HCT116 (cell line): ENCODE data around the gene CBFA2T2. TPM values are rescaled to one million over a fixed set of nuclear protein-coding genes. Genes with fewer than 3 reads are reported as not detected.

Experiments
- ATAC-seq: fragments of 200-7000 bp; cut with Tn5 transposase; 2 replicates; pipeline ENCODE4 v1.9.1; 2020; ENCODE audit warnings: mild to moderate bottlenecking, moderate library complexity
- BruUV-seq: library from RNA; stranded (reverse); fragments of 400-500 nt; replicated peaks from 2 replicates; lab custom pipeline; 2021; lab: Mats Ljungman, UMichigan
- CTCF ChIA-PET: fragments of 300-600 bp; sonication (Branson Sonifier 250); formaldehyde crosslinking; loops from one replicate; lab custom pipeline; 2021; ENCODE audit warnings: antibody characterized with exemption; lab: Charles Lee
- POLR2A ChIA-PET: fragments of 300-600, 350-600 bp; sonication (Branson Sonifier 250); formaldehyde crosslinking; loops from one replicate; lab custom pipeline; 2021; ENCODE audit warnings: antibody characterized with exemption; lab: Charles Lee
- RAD21 ChIA-PET, 2 experiments: fragments of 300-600 bp; sonication (Branson Sonifier 250); formaldehyde crosslinking; loops; one replicate each; lab custom pipeline; 2023; ENCODE audit warnings: low total read pairs in 2 of 2; ENCODE audit not compliant: uncharacterized antibody in 2 of 2, unreplicated experiment in 2 of 2, low non-redundant PET in 1 of 2; lab: Charles Lee
- DNase-seq: peaks from one replicate; pipeline ENCODE4 v3.0.0-alpha.2; 2010; ENCODE audit warnings: low read depth, low spot score
- H2AFZ ChIP-seq: fragments of 200-600 bp; shearing (Covaris generic), sonication (generic); 2 replicates; pipeline ENCODE4 v1.6.1; 2017; ENCODE audit warnings: low read depth, mixed run types, mixed read lengths, antibody characterized with exemption, low read length; ENCODE audit not compliant: poor library complexity, severe bottlenecking
- H3K27ac ChIP-seq: 2 replicates; pipeline ENCODE4 v1.5.1; 2012; ENCODE audit warnings: low read depth, low read length
- H3K27me3 ChIP-seq: fragments of 200-600 bp; sonication (generic); 2 replicates; pipeline ENCODE4 v1.6.1; 2016; ENCODE audit warnings: mixed run types, low read length, mixed read lengths; ENCODE audit not compliant: insufficient read depth
- H3K36me3 ChIP-seq, 2 experiments: fragments of 200-500 bp in 1 of 2; fragments of 200-600 bp in 1 of 2; sonication (Bioruptor generic) in 1 of 2; sonication (generic) in 1 of 2; 2 replicates each; pipeline versions ENCODE4 v1.5.1 to v1.6.1; 2014 to 2016; ENCODE audit warnings: low read length in 2 of 2, inconsistent platforms in 1 of 2, mixed read lengths in 1 of 2, mixed run types in 1 of 2; ENCODE audit not compliant: insufficient read depth in 2 of 2, control insufficient read depth in 1 of 2
- H3K4me1 ChIP-seq, 2 experiments: fragments of 200-600 bp in 1 of 2; sonication (generic) in 1 of 2; 2 replicates each; pipeline versions ENCODE4 v1.5.1 to v1.6.1; 2012 to 2017; ENCODE audit warnings: low read length in 2 of 2, inconsistent platforms in 1 of 2, mild to moderate bottlenecking in 1 of 2, mixed read lengths in 1 of 2, mixed run types in 1 of 2, moderate library complexity in 1 of 2; ENCODE audit not compliant: insufficient read depth in 2 of 2, control insufficient read depth in 1 of 2
- H3K4me2 ChIP-seq: fragments of 200-600 bp; sonication (generic); 2 replicates; pipeline ENCODE4 v1.6.1; 2017; ENCODE audit warnings: mixed run types, low read length, mixed read lengths
- H3K4me3 ChIP-seq, 2 experiments: fragments of 200-600 bp in 1 of 2; sonication (generic) in 1 of 2; replicated peaks in 1 of 2; 2 replicates each; pipeline ENCODE4 v1.5.1; 2011 to 2016; ENCODE audit warnings: low read length in 2 of 2, control low read depth in 1 of 2, low read depth in 1 of 2, mild to moderate bottlenecking in 1 of 2, mixed read lengths in 1 of 2, mixed run types in 1 of 2
- H3K79me2 ChIP-seq: fragments of 200-600 bp; sonication (generic); 2 replicates; pipeline ENCODE4 v1.6.1; 2017; ENCODE audit warnings: mild to moderate bottlenecking, mixed run types, low read length, moderate library complexity, mixed read lengths; ENCODE audit not compliant: insufficient read depth
- H3K9ac ChIP-seq: fragments of 200-600 bp; sonication (generic); 2 replicates; pipeline ENCODE4 v1.6.1; 2016; ENCODE audit warnings: low read length, mixed read lengths
- H3K9me2 ChIP-seq: fragments of 200-600 bp; sonication (generic), shearing (Covaris generic); 2 replicates; pipeline ENCODE4 v1.6.1; 2017; ENCODE audit warnings: mixed run types, mild to moderate bottlenecking, moderate library complexity; ENCODE audit not compliant: insufficient read depth
- H3K9me3 ChIP-seq, 2 experiments: fragments of 200-500 bp in 1 of 2; fragments of 200-600 bp in 1 of 2; sonication (Bioruptor generic) in 1 of 2; sonication (generic) in 1 of 2; 2 replicates each; pipeline ENCODE4 v1.6.1; 2014 to 2017; ENCODE audit warnings: low read length in 2 of 2, mixed read lengths in 2 of 2, inconsistent platforms in 1 of 2, low read depth in 1 of 2, mild to moderate bottlenecking in 1 of 2, mixed run types in 1 of 2, moderate library complexity in 1 of 2; ENCODE audit not compliant: control insufficient read depth in 1 of 2, insufficient read depth in 1 of 2
- H4K20me1 ChIP-seq: fragments of 200-600 bp; sonication (generic), shearing (Covaris generic); 2 replicates; pipeline ENCODE4 v1.6.1; 2017; ENCODE audit warnings: mixed run types, mild to moderate bottlenecking, moderate library complexity; ENCODE audit not compliant: insufficient read depth
- ATF3 ChIP-seq: IDR thresholded peaks from 2 replicates; pipeline ENCODE4 v1.6.1; 2012
- CEBPB ChIP-seq: IDR thresholded peaks from 2 replicates; pipeline ENCODE4 v1.6.1; 2012; ENCODE audit warnings: low read depth
- EGR1 ChIP-seq: IDR thresholded peaks from 2 replicates; pipeline ENCODE4 v1.6.1; 2012; ENCODE audit warnings: low read depth
- ELF1 ChIP-seq: IDR thresholded peaks from 2 replicates; pipeline ENCODE4 v1.6.1; 2012; ENCODE audit warnings: low read depth, borderline replicate concordance
- EZH2phosphoT487 ChIP-seq: fragments of 200-600 bp; IDR thresholded peaks from 2 replicates; pipeline ENCODE4 v1.6.1; 2018; ENCODE audit warnings: antibody characterized with exemption, borderline replicate concordance
- POLR2AphosphoS5 ChIP-seq: IDR thresholded peaks from 2 replicates; pipeline ENCODE4 v1.6.1; 2011; ENCODE audit warnings: mild to moderate bottlenecking, low read depth, low read length, moderate library complexity
- SRF ChIP-seq: IDR thresholded peaks from 2 replicates; pipeline ENCODE4 v1.6.1; 2012; ENCODE audit warnings: low read depth
- ZFX ChIP-seq: fragments of 450-650 bp; IDR thresholded peaks from 2 replicates; pipeline ENCODE4 v1.6.1; 2017
- intact Hi-C: fragments of 100-400 bp; cut with micrococcal nuclease; formaldehyde crosslinking; loops from 2 replicates; pipeline ENCODE4 v1.10.0; 2022
- total RNA-seq: library from RNA; stranded (reverse); gene quantifications from one replicate; pipeline ENCODE4 v1.2.1, GENCODE V29; 2021; ENCODE audit not compliant: unreplicated experiment
- TF ChIP-seq, protein P1 (sequence below): IDR thresholded peaks from 2 replicates; pipeline ENCODE4 v1.6.1; 2012

CBFA2T2 gene
- total RNA-seq, 1 experiment from 2014 or later = 8.0 TPM

DNA sequence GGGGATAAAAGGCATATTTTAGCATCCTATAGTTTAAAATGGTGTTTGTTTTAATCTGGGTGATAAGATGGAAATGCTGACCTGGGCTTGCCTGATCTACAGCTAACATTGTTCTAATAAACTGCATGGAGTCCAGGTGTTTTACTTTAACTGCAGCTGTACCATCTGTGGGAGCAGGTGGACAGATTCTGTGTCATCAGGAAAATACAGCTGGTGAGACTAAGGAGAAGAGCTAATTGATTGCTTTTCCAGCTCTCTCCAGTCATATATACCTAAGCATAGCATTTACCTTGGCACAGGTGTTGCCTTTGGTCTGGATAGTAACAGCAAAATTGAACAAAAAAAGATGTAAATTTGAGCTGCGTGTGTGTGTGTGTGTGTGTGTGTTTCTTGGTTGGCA is 31.6 kb downstream of the CBFA2T2 start (continued):
- TF ChIP-seq ATF3 = no peak
- TF ChIP-seq ELF1 = no peak
- no peak for TF ChIP-seq EGR1
- no peak for TF ChIP-seq POLR2AphosphoS5
- TF ChIP-seq SRF = no peak
- TF ChIP-seq, protein P1, sequence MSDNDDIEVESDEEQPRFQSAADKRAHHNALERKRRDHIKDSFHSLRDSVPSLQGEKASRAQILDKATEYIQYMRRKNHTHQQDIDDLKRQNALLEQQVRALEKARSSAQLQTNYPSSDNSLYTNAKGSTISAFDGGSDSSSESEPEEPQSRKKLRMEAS = no peak
- TF ChIP-seq CEBPB = no peak

DNA sequence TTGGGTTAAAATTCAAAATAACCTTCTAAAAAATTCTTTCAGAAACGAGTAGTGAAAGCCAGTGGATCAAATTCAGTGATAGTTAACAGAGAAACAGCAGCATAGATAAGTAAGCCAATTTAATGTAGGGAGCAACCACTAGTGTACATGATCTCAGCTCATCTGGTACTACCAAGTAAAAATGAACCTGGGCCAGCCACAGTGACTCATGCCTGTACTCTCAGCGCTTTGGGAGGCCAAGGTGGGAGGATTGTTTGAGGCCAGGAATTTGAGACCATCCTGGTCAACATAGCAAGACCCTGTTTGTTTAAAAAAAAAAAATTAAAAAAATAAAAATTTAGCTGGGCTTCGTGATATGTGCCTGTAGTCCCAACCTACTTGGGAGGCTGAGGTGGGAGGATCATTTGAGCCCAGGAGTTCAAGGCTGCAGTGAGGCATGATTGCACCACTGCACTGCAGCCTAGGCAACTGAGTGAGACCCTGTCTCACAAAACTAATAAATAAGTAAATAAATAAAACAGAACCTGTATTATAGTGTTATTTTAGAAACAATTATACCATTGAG is 32.4 kb downstream of the CBFA2T2 start:
- no peak overlapping the region for H3K4me3 ChIP-seq
- peaks cover 4% of the 10 kb centered on the region; the same call in 1 of the 2 replicates for H3K79me2 ChIP-seq
- H3K9ac ChIP-seq = no peak overlapping the region
- no peaks in the 10 kb centered on the region for H3K9me3 ChIP-seq
- no peak for ATAC-seq
- intact Hi-C loops = no loop called here
- CTCF ChIA-PET = no interaction called here
- no peak overlapping the region for H2AFZ ChIP-seq
- no peaks in the 10 kb centered on the region for H3K36me3 ChIP-seq
- no peak overlapping the region for H3K27ac ChIP-seq
- TF ChIP-seq EZH2phosphoT487 (no peak), ATF3 (no peak), ZFX (no peak)
- TF ChIP-seq, all 23 proteins: peak for 0
- Histone ChIP-seq H3K27me3 (no peaks in the 10 kb centered on the region), H3K4me2 (no peak overlapping the region), H3K9me2 (no peaks in the 10 kb centered on the region), H3K4me1 (peaks cover 4 to 11% of the 10 kb centered on the region in 2 experiments; a peak in 2 of 4 replicates), H4K20me1 (no peaks in the 10 kb centered on the region)
- BruUV-seq = no TSS peak
- no peak for DNase-seq
- ChIA-PET RAD21 (no interaction called here), POLR2A (no interaction called here)
